Ovary (tissue), 9 donors: ENCODE results near the gene KRTAP10-8. TPM values are rescaled to one million over a fixed set of nuclear protein-coding genes. Genes with fewer than 3 reads are reported as not detected.
"Not testable (repeated sequence)": the region's sequence is repeated elsewhere in the genome, so short reads cannot be mapped to it uniquely, and the experiment has no call there.

Experiments used
- DNase-seq, 5 donors: peaks; one replicate each; pipeline ENCODE4 v3.0.0-alpha.2; 2019 to 2020
- H3K27ac ChIP-seq, 2 donors: fragments of 200-600 bp; one replicate each; pipeline versions ENCODE4 v1.5.1 to v1.8.0; 2019 to 2022
- H3K27me3 ChIP-seq: fragments of 200-600 bp; one replicate; pipeline ENCODE4 v1.8.0; 2022
- H3K36me3 ChIP-seq: fragments of 200-600 bp; sonication (generic); one replicate; pipeline ENCODE4 v1.5.1; 2019
- H3K4me1 ChIP-seq: one replicate; pipeline ENCODE4 v1.8.1; 2013; ENCODE audit warnings: mild to moderate bottlenecking, moderate library complexity; ENCODE audit not compliant: insufficient read depth
- H3K4me3 ChIP-seq: fragments of 200-600 bp; sonication (generic); one replicate; pipeline ENCODE4 v1.5.1; 2017
- H3K9me3 ChIP-seq, 2 donors: fragments of 200-600 bp in 1 of 2; sonication (generic) in 1 of 2; one replicate each; pipeline versions ENCODE4 v1.5.1 to v1.8.1; 2013 to 2019; ENCODE audit warnings: mild to moderate bottlenecking in 1 of 2, moderate library complexity in 1 of 2
- CTCF ChIP-seq, 3 donors: fragments of 450-650 bp in 2 of 3; fragments of 200-600 bp in 1 of 3; IDR thresholded peaks; one replicate each; pipeline versions ENCODE4 v1.5.1 to v1.8.0; 2016 to 2022; ENCODE audit warnings: antibody characterized with exemption in 3 of 3, mild to moderate bottlenecking in 1 of 3
- EP300 ChIP-seq: sonication (generic); formaldehyde crosslinking; IDR thresholded peaks from one replicate; pipeline ENCODE4 v1.6.1; 2017; ENCODE audit warnings: antibody characterized with exemption
- POLR2A ChIP-seq: fragments of 450-650 bp; IDR thresholded peaks from one replicate; pipeline ENCODE4 v1.6.1; 2017; ENCODE audit warnings: antibody characterized with exemption, mild to moderate bottlenecking, moderate library complexity
- WGBS, 3 donors: extraction: QIAGEN DNeasy Blood & Tissue Kit in 1 of 3; methylation state at CpG; one replicate each; pipeline versions ENCODE4 v1.1.5 to v1.1.7; 2013 to 2017; 5-methylcytosine and 5-hydroxymethylcytosine counted together
- intact Hi-C, 4 donors: fragments of 100-400 bp; cut with DNase I; formaldehyde crosslinking; loops; one replicate each; pipeline versions ENCODE4 v1.11.0 to v1.15.1; 2022 to 2023
- polyA plus RNA-seq, 2 donors: library from polyadenylated mRNA; stranded (reverse); fragments of 200-250 nt in 1 of 2; fragments of 350-450 nt in 1 of 2; fragmentation: Illumina TruSeq in 1 of 2; extraction: RNeasy Lipid Tissue Mini Kit (QIAGEN cat#74804) in 1 of 2; gene quantifications; one replicate each; pipeline ENCODE4 v1.2.3, GENCODE V29; 2013 to 2014
- total RNA-seq, 7 donors: library from RNA; depleted of rRNA in 2 of 7; stranded (reverse); fragments of >200 nt in 2 of 7; fragmentation: NEBNext Ultra II Directional in 3 of 7; extraction: Animal tissue kit (Norgen Biotek cat#: 25700) in 3 of 7; gene quantifications; one replicate each; pipeline versions ENCODE4 v1.1.0 to v1.2.4, GENCODE V29; 2016 to 2023
- donor health status: DM: no; HTN: no; CAD: no; lungs with moderate emphysema.
- donor health status: DM: no; HTN: no; CAD: no.
- donor health status: Bipolar disorder and iron deficiency.
- donor health status: DM: yes; HTN: yes; CAD: no.
- donor health status: DM: no; HTN: no; CAD: no.
- donor health status: DM: yes; HTN: yes; CAD: no.

The KRTAP10-8 gene
- total and polyA plus RNA-seq, 9 donors, result not detected

DNA sequence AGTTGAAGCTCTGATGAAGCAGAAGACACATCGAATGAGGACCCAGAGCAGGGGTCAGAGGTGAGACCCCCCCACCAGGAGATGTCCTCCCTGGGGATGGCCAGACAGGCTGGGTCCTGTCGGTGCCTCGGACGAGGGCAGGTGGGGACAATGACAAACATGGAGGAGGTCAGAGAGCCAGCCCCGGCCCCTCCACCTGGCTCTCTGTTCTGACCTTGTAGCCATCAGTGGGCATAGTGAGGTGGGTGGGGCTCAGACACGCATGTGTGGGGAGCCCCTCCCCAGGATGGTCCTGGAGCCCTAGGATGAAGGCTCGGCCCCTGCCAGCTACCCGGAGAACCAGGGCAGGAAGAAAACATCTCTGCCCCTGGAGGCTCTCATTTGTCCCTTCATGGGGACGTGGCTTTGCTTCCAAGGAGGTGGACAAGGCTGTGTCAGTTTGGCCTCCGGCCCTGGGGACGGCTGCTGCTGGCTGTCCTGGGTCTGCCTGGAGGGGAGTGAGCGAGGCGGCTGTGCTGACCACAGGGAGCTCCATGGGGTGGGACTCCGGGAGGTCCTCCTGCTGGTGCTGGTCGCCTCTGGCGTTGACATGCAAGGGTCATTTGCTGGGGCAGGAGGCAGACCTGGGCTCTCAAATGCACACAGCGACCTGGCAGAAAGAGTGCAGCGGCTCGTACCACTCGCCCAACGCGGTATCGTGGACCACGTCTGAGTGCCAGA is 22.1 kb upstream of the KRTAP10-8 start:
- Histone ChIP-seq H3K36me3 (no peaks in the 10 kb centered on the region), H3K27me3 (no peaks in the 10 kb centered on the region), H3K27ac (no peak overlapping the region), H3K4me3 (no peak overlapping the region), H3K9me3 (no peaks in the 10 kb centered on the region), H3K4me1 (no peaks in the 10 kb centered on the region)
- TF ChIP-seq EP300 (no peak), CTCF (IDR thresholded peaks at IDR 0.05) (no peak), POLR2A (no peak)
- intact Hi-C loops, result loop anchor here in 1 of 4 donors (2.0 kb wide), 1 partner anchor 49 kb away; no protein-coding TSS in a partner anchor
- WGBS, 3 donors, result 70 to 73% (median 70%) methylated on average over 24 of the region's 24 CpGs
- DNase-seq, result no peak

DNA sequence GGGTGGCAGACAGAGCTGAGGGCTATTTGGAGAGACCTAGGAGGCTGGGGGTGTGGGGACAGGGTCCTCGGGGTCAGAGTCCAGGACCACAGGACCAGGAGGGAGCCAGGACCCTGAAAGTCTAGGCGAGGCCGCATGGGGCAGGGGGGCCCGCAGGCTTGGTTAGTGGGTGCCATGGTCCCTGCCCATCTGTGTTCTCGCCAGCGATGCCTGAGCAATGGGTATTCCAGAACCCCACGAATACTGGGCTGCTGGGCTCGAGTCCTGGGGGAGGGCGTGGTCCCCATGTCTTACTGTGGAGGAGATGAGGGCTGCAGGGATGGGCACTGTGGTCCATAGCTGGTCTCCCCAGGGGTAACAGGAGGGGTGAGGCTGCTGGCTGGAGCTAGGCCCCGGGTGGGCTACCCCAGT is 21.6 kb upstream of the KRTAP10-8 start:
- WGBS, 3 donors, result 62 to 85% (median 77%) methylated on average over 9 to 10 of the region's 10 CpGs
- Histone ChIP-seq H3K4me3 (no peak overlapping the region), H3K27ac (no peak overlapping the region), H3K9me3 (no peaks in the 10 kb centered on the region), H3K4me1 (no peaks in the 10 kb centered on the region), H3K36me3 (no peaks in the 10 kb centered on the region), H3K27me3 (no peaks in the 10 kb centered on the region)
- intact Hi-C loops, result loop anchor here in 1 of 4 donors (2.0 kb wide), 1 partner anchor 48 kb away; no protein-coding TSS in a partner anchor
- TF ChIP-seq POLR2A (no peak), EP300 (no peak), CTCF (IDR thresholded peaks at IDR 0.05) (no peak)
- DNase-seq, result no peak

- not testable (repeated sequence) for H3K9me3 ChIP-seq, H3K27ac ChIP-seq, H3K36me3 ChIP-seq, DNase-seq, H3K4me3 ChIP-seq, H3K27me3 ChIP-seq, H3K4me1 ChIP-seq
- intact Hi-C loops, result loop anchor here in 1 of 4 donors (2.0 kb wide), 1 partner anchor 48 kb away; no protein-coding TSS in a partner anchor
- WGBS, 3 donors, result 42 to 59% (median 56%) methylated on average over 11 to 18 of the region's 19 CpGs
Observed at GRCh38 chr21:44590897-44591800, 20.7 kb upstream of the KRTAP10-8 start.

GRCh38 chr21:44591801-44592130 is 20.1 kb upstream of the KRTAP10-8 start:
- not testable (repeated sequence) for H3K27ac ChIP-seq, DNase-seq, H3K36me3 ChIP-seq, H3K4me3 ChIP-seq, H3K27me3 ChIP-seq, H3K9me3 ChIP-seq, H3K4me1 ChIP-seq
- WGBS, 3 donors, result 36 to 63% (median 44%) methylated on average over 3 to 4 of the region's 4 CpGs
- intact Hi-C loops, result loop anchor here in 1 of 4 donors (2.0 kb wide), 1 partner anchor 47 kb away; no protein-coding TSS in a partner anchor

DNA sequence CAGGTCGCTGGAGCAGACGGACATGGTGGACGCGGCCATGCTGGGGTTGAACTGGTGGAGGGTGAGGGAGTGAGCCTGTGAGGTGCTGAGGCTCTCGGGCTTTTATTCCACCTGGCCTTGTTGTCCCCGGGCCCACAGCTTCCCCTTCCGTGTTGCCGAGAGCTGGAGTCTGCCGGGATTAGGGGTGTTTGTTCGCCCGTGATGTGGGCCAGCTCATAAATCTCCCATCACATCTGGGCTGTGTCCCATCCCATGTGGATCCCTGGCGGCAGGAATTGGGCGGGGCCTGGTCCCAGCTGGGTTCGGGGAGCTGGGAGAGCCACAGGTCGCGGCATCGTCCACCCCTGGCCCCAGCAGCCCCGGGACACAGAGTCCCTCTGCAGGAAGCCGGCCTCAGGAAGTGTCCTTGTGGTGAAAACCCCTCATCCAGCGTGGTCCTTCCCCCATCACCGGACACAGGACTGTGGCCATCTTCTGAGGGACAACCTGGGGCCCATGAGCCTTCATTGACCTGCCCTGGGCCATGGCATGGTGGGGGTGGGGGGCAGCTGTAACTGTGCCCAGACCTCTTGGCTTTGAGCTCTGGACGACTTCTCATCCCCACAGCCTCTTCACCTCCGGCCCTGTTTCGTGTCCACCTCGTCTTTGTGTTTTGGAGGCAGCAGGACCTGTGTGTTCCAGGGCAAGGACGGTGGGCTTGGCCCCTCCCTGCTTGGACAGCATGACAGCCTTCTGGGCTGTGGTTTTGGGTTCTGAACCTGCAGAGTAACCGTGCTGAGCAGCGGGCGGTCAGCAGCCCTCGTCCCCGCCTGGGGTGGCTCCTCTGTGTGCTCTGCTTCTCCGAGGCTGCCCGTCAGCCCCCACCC is 19.2 kb upstream of the KRTAP10-8 start, which contains the start of gene KRTAP10-6:
Gene KRTAP10-6, minus strand, starts transcription at position 60 of the 866 bp plus-strand sequence. Its CDS starts 21 bp downstream, at position 39.
- Histone ChIP-seq H3K27me3 (no peaks in the 10 kb centered on the region), H3K4me1 (no peaks in the 10 kb centered on the region), H3K27ac (no peak within 1 kb of the TSS), H3K36me3 (no peaks in the 10 kb centered on the region), H3K4me3 (no peak within 1 kb of the TSS), H3K9me3 (no peaks in the 10 kb centered on the region)
- intact Hi-C loops, result no loop called here
- DNase-seq, result no peak
- 44 to 60% (median 50%) methylated on average over 33 of the region's 33 CpGs for WGBS, 3 donors
- no peak for TF ChIP-seq EP300
- no peak for TF ChIP-seq CTCF (IDR thresholded peaks at IDR 0.05)
- no peak for TF ChIP-seq POLR2A
